NCI-H748 (cell line): Measurements from ENCODE around the gene ST6GAL1.

Source experiments
- DNase-seq: peaks from one replicate; lab custom pipeline; 2025; ENCODE audit not compliant: unreplicated experiment; lab: John Stamatoyannopoulos, UW

Gene ST6GAL1

GRCh38 chr3:187102073-187102634, 171.8 kb downstream of the ST6GAL1 start:
- DNase-seq = no peak

- no peak for DNase-seq
Measured at GRCh38 chr3:187103251-187103650, 172.9 kb downstream of the ST6GAL1 start.

DNA sequence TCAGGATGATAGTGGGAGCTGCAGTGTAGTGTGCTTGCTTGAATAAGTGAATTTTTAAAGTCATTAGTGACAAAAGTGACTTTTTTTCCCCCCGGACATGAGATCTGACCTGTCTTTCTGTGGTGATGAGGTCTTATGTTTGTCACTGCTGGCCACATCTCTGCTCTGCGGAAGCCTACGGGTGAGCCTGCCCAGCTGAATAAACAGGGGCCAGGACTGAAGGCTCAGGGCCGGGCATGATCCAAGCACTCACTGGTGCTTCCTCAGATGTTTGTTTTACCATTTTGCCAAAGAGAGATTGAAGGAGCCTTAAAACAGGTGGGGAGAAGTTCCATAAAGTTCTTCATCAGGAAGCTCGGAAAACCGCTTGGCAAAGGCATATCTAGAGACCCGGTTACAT, 174.0 kb downstream of the ST6GAL1 start:
- no peak for DNase-seq

- no peak for DNase-seq
Measured at GRCh38 chr3:187104933-187105332, 174.6 kb downstream of the ST6GAL1 start.

DNA sequence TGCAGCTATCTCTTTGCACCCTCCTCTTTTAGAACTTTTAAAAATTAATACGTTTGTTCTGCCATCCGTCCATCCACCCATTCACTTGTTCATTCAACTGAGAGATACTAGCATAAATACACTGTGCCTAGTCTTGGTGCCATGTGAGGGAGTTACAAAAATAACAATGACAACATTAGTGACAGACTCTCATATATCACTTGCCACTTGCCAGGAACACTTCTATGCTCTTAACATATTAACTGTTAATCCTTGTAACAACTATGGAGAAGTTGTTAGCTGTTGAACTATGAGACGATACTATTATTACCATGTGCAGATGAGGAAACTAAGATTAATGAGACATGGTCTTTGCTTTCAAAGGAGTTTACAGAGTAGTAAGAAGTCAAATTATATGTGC, 175.4 kb downstream of the ST6GAL1 start:
- DNase-seq = no peak

GRCh38 chr3:187107989-187108388, 177.7 kb downstream of the ST6GAL1 start:
- no peak for DNase-seq

- DNase-seq = no peak
Measured at GRCh38 chr3:187110156-187110555, 179.8 kb downstream of the ST6GAL1 start.

DNA sequence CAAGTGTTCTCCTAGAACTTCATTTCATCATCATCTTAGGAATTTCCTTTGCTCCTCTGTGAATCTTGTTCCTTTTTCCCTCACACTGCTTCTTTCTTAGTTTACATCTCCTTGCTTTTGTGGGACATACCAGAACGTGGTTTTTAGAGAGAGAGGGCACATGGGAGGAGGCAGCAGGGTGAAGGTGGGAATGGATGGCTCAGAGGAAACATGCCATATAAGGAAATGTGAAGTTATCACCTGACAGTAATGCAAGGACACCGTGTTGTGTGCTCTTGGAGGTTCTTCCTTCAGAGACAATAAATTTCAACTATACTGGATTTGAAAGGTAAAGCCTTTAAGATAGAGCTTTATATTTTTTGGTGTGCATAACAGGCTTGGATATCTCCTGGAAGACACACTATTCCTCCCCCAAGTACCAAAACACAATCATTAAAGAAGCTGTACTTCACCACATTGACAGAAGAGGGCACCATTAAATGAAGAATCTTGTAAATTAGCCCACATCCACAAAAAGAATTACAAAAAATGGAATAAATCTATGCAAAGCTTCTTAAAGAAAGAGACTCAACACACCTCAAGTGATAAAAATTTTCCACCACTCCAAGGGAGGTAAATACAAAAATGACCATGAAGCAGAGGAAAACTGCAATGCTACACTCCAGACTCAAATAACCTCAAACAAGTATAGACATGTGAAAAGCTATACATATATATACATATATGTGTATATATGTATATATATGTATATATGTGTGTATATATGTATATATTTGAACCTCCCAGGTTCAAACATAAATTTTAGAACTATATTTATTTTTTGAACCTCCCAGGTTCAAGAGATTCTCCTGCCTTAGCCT, 182.8 kb downstream of the ST6GAL1 start:
- no peak for DNase-seq

GRCh38 chr3:187114511-187114910, 184.2 kb downstream of the ST6GAL1 start:
- no peak for DNase-seq

DNA sequence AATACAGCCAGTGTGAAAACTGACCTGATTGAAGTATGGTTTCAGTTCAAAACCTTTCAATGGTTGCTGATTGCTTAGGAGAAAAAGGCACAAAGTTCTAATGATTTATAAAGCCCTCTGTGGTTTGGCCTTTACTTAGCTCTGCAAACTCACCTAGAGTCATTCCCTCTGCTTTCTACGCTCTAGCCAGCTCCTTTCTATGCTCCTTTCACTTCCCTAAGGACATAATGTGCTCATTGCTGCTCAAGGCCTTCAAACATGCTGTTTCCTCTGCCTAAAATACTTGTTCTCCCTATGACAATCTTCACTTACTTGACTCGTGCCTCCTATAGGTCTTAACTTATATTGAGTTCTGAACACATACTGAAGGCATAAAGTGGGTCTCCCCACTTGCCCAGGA, 190.0 kb downstream of the ST6GAL1 start:
- DNase-seq = no peak

GRCh38 chr3:187122261-187122660, 191.9 kb downstream of the ST6GAL1 start:
- no peak for DNase-seq

DNA sequence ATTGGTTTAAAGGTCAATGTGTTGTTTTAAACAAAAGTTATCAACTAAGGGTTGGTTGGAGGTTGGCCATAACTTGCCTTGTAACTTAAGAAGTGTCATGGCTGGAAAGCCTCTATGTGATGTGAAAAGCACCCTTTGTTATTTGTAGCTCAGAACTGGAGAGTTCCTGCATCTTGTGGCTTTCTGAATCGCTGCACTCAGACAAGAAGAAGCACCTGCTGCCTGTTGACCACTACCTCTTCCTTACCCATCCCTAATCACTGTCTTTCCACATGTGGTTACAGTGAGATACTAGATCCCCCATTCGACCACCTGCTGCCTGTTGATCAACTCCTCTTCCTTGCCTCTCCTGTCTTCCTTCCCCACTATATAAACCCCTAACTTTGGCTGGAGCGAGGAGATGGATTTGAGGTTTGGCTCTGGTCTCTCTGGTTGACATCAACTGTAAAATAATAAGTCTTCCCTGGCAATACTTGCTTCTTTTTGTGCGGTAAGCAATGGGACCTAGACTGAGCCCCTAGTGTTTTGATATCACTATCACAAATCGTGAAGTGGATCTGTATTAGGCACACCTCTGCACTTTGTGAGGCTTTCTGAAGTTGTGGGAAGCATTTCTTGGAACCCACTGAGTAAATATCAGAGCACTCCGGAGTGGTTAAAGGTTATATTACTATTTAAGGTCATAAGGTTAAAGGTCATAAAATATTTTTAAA, 195.1 kb downstream of the ST6GAL1 start:
- no peak for DNase-seq
